GM21825 (cell line): ENCODE results near the gene SPHK2.
"Not testable (repeated sequence)": the region's sequence is repeated elsewhere in the genome, so short reads cannot be mapped to it uniquely, and the experiment has no call there.

Source experiments
- ATAC-seq: cut with Tn5 transposase; IDR thresholded peaks from one replicate; pipeline ENCODE4 v1.9.1; 2021; ENCODE audit warnings: mild to moderate bottlenecking, moderate library complexity; ENCODE audit not compliant: unreplicated experiment

The SPHK2 gene

DNA sequence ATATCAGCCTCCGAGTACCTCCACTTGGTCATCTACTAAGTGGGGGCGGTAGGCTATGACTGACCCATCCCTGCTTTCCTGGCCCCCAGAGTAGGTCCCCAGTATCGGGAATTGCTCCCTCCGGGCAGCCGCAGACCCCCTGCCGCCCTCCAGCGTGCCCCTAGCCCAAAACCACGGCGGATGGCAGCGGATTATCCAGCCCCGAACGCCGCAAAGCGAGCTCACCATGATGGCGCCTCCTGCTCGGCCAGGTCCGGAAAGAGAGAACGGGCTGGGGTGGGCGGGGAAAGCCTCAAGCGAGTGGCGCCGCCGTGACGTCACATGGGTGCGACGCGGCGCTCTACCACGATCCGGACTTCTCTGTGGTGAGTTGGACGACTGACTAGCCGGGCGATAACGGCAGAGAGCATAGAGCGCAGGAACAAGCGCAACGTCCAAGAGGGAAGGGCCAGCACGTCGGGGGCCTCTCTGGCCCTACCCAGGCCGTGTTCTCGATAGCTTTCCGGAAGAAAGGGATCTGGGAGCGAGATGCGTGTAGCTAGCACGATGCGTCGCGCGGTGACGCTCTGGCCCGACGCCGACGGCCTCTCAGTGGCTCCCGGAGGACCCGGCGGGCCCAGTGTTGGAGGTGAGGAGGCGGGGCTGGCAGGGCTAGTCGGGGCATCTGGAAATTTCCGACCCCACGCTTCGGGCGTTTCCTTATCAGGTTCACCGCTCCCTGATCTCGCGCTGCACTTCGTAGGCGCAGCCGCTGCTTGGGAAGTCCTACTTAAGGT lies at the start of gene SPHK2, which contains the start of gene RPL18:
SPHK2 (plus strand) TSS at position 591 of the 776 bp plus-strand sequence. CDS start 1,009 bp downstream, outside the sequence.
RPL18 (minus strand) TSS at position 263 of the 776 bp plus-strand sequence; CDS start at position 228, 35 bp downstream.
- peak; percentile 71 for ATAC-seq

DNA sequence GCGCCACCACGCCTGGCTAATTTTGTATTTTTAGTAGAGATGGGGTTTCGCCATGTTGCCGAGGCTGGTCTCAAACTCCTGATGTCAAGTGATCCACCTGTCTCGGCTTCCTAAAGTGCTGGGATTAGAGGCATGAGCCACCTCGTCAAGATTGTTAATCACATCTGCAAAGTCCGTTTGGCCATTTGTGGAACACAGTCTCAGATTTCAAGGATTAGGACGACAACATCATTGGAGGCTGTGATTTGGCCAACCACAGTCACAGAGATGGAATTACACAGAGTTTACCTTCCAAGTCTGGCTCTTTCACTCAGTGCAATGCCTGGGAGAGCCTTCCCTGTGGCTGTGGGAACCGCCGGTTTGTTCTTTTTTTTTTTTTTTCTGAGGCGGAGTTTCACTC lies 49.5 kb upstream of the SPHK2 start:
- ATAC-seq, result no peak

DNA sequence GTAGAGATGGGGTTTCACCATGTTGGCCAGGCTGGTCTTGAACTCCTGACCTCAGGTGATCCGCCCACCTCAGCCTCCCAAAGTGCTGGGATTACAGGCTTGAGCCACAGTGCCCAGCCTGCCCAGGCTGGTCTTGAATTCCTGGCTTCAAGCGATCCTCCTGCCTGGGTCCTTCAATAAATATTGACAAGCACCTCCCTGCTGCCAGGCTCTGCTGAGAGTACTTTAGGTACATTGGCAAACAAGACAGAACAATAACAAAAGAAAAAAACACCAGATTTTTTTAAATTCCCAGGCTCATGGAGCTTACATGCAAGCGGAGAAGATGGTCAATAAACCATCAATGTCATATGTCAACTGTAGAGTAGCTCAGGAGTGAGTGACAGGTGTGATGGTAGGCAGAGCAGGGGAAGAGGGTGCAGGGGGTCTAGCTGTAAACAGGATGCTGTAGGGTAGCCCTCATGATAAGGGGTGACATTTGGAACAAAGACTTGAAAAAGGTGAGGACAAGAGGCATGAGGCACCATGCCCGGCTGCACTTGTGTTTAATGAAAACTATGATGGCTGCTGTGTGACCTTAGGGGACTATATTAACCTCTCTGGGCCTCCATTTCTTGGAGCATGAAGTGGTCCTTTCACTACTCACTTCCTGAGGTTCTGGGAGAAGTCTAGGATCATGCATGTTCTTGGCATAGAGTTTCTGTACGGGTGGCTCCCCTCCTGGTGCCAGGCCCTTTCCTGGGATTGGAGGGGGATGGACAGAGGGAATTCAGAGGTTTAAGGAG lies 47.7 kb upstream of the SPHK2 start:
- no peak for ATAC-seq

DNA sequence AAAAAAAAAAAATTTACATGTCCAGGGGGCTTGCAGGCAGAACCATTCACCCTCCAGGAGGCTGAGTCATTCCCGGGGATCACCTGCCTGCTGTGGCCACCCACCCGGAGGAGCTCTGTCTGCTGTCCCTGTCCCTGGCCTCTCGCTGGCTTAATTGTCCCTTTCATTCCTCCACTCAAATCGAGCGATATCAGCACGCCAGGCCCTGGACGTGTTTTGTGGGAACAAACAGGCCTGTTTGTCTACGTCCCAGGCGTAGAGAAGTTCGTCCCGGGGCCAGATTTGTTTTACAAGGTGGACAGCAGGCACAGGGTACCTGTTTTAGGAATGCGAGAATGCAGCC lies 46.2 kb upstream of the SPHK2 start:
- no peak for ATAC-seq

DNA sequence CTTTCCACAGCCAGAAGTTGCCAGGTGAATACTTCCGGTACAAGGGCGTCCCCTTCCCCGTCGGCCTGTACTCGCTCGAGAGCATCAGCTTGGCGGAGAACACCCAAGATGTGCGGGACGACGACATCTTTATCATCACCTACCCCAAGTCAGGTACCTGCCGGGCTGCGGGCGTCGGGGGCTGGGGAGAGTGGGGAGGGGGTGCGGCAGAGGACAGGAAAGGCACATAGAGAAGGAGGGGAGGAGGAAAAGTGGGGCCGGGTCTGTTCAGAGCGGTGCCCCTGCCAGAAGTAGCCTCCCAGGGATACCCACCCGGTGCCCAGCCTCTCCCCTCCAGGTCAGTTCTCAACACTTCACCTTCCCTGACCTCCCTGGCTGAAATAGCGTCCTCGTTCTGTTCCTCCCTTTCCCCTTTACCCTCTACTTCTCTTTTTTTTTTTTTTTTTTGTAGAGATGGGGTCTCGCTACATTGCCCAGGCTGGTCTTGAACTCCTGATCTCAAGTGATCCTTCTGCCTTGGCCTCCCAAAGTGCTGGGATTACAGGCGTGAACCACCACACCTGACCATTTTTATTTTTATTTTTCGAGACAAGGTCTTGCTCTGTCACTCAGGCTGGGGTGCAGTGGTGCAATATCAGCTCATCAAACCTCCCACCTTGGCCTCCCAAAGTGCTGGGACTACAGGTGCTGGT lies 43.2 kb upstream of the SPHK2 start:
- ATAC-seq, result no peak

DNA sequence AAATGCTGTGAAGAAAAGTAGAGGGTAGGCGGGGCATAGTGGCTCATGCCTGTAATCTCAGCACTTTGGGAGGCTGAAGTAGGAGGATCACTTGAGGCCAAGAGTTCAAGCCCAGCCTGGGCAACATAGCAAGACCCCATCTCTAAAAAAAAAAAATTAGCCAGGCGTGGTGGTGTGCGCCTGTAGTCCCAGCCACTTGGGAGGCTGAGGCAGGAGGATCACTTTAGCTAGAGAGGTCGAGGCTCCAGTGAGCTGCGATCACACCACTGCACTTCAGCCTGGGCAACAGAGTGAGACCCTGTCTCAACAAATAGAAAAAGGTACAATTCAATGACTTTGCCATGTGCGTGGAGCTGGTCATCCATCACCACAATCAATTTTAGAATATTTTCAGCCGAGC lies 41.4 kb upstream of the SPHK2 start:
- ATAC-seq, result not testable (repeated sequence)

- no peak for ATAC-seq
These were observed 40.4 kb upstream of the SPHK2 start for GRCh38 chr19:48578891-48579290.

GRCh38 chr19:48582168-48582567 lies 37.1 kb upstream of the SPHK2 start:
- no peak for ATAC-seq

DNA sequence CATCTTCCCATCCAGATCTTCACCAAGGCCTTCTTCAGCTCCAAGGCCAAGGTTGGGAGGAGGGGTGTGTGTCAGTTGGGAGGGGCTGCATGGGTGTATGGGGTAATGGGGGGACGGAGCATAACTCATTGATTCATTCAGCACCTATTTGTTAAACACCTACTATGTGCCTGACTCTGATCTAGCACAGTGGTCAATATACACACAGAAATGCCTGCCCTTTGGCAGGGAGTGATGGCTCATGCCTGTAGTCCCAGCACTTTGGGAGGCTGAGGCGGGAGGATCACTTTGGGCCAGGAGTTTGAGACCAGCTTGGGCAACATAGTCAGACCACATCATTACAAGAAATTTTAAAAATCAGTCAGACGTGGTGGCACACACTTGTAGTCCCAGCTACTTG lies 31.9 kb upstream of the SPHK2 start:
- ATAC-seq, result no peak

DNA sequence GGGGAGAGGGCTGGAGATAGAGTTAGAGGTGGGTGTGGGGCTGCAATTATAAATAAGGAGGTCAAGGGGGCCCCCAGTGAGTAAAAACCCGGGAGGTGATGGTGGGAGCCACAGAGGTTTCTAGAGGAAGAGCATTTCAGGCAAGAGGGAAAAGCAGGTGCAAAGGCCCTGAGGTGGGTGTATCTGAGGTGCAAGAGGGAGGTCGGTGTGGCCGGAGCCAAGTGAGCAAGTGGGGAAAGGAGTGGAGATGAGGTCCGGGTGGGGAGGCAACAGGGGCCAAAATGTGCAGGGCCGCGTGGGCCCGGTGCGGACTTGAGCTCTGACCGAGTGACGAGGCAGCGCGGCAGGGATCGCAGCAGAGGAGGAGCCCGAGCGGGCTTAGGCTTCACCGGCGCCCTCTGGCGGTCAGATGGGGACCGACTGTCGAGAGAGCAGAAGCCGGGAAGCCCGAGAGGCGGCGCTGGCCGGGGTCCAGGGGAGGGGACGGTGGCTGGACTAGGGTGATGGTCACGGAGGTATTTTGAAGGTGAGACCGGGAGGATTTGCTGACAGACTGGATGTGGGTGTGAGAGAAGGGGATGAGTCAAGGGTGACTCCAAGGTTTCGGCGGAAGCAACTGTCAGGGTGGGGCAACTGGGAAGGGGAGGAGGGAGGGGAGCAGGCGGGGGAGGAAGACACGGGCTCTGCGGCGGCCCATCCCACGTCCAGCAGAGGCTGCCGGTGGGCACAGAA lies 30.5 kb upstream of the SPHK2 start:
- no peak for ATAC-seq

GRCh38 chr19:48591021-48591420 lies 28.3 kb upstream of the SPHK2 start:
- ATAC-seq, result no peak

- ATAC-seq, result no peak
These were observed 24.1 kb upstream of the SPHK2 start for GRCh38 chr19:48595171-48595570.

GRCh38 chr19:48595833-48596232 lies 23.5 kb upstream of the SPHK2 start:
- ATAC-seq, result no peak

- no peak for ATAC-seq
These were observed 23.1 kb upstream of the SPHK2 start for GRCh38 chr19:48596237-48596636.

DNA sequence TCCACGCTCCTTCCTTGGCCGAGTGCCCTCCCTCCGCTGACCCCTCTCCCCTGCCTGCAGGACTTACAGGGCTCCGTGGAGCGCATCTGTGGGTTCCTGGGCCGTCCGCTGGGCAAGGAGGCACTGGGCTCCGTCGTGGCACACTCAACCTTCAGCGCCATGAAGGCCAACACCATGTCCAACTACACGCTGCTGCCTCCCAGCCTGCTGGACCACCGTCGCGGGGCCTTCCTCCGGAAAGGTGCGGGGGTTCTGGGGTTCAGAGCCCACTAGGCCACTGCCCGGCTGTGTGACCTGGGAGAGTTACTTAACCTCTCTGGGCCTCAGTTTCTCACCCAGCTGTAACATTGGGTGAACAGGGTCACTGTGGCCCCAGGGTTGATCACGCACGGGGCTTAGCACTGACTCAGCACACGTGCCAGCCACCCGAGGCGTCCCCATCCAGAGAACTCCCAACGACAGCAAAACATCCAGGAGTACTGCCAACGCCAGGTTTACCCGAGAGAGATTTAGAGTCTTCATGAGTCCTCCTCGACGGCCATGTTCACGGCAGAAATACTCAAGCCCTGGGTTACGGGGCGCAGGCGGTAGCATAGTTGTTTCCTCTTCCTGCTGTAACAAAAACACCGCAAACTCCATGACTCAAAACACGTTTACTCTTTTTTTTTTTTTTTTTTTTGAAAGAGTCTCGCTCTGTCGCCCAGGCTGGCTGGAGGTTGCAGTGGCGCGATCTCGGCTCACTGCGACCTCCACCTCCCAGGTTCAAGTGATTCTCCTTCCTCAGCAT lies 22.4 kb upstream of the SPHK2 start:
- no peak for ATAC-seq

GRCh38 chr19:48598996-48599700 lies 20.2 kb upstream of the SPHK2 start:
- ATAC-seq, result no peak

DNA sequence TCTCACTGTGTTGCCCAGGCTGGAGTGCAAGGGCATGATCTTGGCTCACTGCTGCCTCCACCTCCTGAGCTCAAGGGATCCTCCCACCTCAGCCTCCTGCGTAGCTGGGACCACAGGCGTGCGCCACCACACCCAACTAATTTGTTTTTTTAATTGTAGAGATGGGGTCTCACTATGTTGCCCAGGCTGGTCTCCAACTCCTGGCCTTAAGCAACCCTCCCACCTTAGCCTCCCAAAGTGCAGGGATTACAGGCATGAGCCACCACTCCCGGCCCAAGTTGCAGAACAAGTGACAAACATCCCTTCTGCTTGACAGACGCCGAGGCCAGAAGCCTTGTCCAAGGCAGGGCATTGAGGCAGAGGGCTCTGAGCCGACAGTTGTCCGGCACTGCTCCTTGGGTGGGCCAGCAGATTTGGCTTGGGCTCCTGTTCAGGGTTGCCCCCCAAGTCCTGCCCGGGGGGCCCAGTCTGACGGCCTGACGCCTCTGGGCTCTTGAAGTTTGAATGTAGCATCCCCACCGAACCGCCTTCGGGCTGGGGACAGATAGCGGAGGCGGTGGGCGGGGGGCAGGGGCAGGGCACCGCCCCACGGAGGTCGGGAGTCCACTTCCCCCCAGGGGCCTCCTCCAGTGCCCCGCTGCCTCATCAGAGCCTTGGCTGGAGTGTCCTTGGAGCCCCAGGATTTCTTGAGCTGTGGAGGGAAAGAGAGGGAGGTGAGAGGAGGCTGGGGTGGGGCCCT lies 18.5 kb upstream of the SPHK2 start:
- ATAC-seq, result no peak

- no peak for ATAC-seq
These were observed 16.3 kb upstream of the SPHK2 start for GRCh38 chr19:48603001-48603400.

DNA sequence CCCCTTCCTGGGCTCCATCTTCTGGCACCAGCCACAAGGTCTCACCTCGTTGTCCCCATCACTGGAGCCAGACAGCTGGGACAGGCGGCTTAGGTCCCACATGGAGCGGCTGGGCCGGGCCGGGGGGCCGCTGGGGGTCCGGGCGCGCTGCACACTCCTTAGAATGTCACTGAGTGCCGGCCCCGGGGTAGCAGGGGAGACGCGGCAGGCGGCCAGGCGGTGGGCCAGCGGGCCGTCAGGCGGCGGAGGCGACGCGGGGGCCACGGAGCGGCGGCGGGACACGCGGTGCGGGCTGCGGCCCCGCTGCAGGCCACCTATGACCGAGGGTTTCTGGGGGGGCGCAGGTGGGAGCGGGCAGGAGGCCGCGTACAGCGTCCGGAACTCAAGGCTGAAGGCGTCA lies 15.9 kb upstream of the SPHK2 start:
- no peak for ATAC-seq
